NCI-H1092 treated with DMSO at 0.1 percent for 48 hours (cell line): ENCODE results near the gene PCSK1N.

ENCODE experiments used
- DNase-seq: peaks from one replicate; lab custom pipeline; 2025; lab: John Stamatoyannopoulos, UW

PCSK1N gene

GRCh38 chrX:48789366-48790220, 45.8 kb downstream of the PCSK1N start:
- DNase-seq: no peak

DNA sequence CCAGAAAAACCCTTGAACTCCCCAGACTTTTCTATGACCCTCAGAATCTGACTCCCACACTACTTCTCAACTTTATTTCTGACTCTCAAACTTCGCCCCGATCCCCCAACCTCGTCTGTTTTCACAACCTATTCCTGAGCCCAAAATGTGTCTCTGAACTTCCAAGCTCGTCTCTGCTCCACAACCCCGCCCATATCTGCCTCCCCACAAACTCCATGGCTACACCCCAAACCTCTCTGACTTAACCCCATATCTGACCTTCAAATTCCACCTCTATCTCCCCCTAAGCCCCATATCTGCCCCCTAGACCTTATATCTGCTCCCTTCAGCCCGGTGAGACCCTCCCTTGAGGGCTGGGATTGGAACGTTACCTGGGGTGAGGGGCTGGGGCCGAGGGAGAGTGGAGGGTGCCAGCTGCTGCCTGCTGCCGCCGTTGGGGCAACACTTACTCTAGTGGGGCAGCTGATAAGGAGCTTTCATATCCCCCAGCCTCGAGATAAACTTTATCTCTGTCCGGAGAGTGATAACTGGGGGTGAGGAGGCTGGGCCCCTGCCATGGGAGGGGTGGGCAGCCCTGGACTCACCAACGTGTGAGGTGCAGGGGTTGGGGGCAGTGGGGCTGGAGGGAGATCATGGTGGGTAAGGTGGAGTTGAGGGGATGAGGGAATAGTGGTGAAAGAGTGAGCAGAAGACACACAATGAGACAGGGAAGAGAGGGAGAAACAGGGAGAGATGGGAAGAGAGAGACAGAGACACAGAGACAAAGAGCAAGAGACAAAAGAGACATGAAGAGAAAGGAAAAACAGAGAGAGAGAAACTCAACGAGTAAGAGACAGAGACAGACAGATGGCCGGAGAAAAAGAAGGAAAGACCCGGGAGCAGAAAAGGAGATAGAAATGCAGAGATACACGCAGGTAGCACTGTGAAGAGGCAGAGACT, 47.6 kb downstream of the PCSK1N start:
- no peak for DNase-seq

GRCh38 chrX:48786825-48787504, 48.4 kb downstream of the PCSK1N start:
- DNase-seq: no peak

DNA sequence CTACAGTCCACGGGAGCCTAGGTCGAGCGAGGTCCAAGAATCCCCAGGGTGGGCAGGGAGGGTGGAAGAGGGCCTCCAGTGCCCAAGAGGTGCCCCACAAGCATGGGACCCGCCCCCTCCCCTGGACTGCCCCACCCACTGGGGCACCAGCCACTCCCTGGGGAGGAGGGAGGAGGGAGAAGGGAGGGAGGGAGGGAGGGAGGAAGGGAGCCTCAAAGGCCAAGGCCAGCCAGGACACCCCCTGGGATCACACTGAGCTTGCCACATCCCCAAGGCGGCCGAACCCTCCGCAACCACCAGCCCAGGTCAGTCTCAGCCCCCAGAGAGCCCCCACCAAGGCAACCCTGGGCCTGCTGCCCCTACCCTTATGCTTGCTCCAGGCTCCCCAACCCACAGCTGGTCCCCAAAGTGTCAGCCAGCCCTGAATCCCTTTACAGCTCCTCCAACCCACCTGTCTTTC, 49.0 kb downstream of the PCSK1N start, which contains the start of gene GATA1:
GATA1 (plus strand) TSS at position 250 of the 460 bp plus-strand sequence. CDS start 4,520 bp downstream, outside the sequence.
- no peak for DNase-seq

DNA sequence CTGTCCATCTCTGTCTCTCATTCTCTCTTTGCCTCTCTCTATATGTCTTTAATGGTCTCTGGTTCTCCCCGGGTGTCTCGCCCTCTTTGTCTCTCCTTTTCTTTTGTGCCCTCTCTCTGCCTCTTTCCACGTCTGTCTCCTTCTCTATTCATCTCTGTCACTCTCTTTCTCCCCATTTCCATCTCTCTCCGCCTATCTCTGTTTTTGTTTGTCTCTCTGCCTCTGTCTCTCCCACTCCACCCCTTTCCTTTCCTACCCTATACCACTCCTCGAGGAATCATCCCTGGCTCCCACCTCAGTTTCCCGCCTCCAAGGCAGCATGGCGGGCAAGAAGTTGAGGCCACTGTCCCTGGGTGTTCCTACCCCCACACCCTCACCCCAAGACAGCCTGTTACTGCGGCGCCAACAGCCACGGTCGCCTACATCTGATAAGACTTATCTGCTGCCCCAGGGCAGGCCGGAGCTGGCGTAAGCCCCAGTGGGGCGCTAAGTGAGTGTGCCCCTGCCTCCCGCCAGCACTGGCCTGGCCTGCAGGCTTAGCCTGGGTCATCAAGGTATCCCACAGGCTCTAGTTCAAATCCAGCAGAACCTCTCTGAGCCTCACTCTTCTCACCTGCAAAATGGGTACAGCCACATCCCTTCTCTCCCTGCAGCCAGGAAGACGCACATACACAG, 49.7 kb downstream of the PCSK1N start:
- DNase-seq: no peak

- DNase-seq: no peak
Measured at GRCh38 chrX:48785186-48785539, 50.2 kb downstream of the PCSK1N start.

- no peak for DNase-seq
Measured at GRCh38 chrX:48784726-48785125, 50.7 kb downstream of the PCSK1N start.

DNA sequence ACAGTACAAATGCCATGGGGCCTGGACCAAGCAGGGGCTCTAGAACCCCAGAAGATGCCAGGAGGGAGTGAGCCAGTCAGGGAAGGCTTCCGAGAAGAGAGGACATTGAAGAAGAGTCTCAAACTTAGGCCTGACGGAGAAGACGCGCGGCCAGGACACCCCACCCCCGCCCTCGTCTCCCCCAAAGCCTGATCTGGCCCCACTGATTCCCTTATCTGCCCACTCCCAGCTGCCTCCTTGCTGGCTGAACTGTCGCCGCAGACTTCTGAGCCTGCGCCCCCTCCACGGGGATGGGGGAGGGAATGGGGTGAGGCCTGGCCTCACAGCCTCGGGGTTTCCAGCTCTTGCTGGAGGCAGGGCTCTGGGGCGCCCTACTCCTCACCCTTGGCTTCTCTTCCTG, 52.6 kb downstream of the PCSK1N start:
- no peak for DNase-seq

- no peak for DNase-seq
Measured at GRCh38 chrX:48782216-48782615, 53.2 kb downstream of the PCSK1N start.

- DNase-seq: no peak
Measured at GRCh38 chrX:48781705-48782104, 53.7 kb downstream of the PCSK1N start.
